T-helper 22 cell (primary cell): ENCODE measurements around the gene CCDC74A.
"Not testable (repeated sequence)": the region's sequence is repeated elsewhere in the genome, so short reads cannot be mapped to it uniquely, and the experiment has no call there.

ENCODE experiments used
- DNase-seq: peaks from one replicate; pipeline ENCODE4 v3.0.0-alpha.2; 2020; ENCODE audit warnings: low read depth

CCDC74A gene

GRCh38 chr2:131527131-131528001 lies at the start of gene CCDC74A:
Gene CCDC74A (plus strand): TSS chr2:131527888. CDS start chr2:131527971, 83 bp downstream.
- peak; percentile 72 for DNase-seq

- not testable (repeated sequence) for DNase-seq
Observed at GRCh38 chr2:131478074-131478849, 49.4 kb upstream of the CCDC74A start.

DNA sequence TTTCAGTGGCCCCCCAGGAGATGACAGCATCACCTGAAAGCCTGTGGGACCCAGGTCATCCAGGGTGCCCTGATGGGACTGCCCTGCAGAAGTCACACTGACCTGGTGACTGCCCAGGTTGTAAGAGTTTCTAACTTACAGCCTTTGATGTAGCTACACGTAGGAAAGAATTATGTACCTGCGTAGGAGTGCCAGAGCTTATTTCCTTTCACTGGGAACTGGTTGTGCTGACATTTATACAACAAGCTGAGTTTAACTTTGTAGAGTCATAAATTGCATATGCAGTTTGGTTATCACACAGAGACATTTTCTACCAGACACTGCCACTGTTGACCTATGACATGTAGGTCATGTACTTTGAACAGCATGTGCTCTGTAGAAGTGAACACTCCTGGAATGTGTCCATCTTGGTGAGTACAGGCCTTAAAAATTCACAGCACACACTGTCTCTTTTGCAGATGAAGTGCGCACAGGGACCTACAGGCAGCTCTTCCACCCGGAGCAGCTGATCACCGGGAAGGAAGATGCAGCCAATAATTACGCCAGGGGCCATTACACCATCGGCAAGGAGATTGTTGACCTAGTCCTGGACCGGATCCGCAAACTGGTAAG lies 48.7 kb upstream of the CCDC74A start:
- not testable (repeated sequence) for DNase-seq

DNA sequence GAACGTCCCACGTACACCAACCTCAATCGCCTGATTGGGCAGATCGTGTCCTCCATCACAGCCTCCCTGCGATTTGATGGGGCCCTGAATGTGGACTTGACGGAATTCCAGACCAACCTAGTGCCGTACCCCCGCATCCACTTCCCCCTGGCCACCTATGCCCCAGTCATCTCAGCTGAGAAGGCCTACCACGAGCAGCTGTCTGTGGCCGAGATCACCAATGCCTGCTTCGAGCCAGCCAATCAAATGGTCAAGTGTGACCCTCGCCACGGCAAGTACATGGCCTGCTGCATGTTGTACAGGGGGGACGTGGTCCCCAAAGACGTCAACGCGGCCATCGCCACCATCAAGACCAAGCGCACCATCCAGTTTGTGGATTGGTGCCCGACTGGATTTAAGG lies 47.3 kb upstream of the CCDC74A start:
- not testable (repeated sequence) for DNase-seq

DNA sequence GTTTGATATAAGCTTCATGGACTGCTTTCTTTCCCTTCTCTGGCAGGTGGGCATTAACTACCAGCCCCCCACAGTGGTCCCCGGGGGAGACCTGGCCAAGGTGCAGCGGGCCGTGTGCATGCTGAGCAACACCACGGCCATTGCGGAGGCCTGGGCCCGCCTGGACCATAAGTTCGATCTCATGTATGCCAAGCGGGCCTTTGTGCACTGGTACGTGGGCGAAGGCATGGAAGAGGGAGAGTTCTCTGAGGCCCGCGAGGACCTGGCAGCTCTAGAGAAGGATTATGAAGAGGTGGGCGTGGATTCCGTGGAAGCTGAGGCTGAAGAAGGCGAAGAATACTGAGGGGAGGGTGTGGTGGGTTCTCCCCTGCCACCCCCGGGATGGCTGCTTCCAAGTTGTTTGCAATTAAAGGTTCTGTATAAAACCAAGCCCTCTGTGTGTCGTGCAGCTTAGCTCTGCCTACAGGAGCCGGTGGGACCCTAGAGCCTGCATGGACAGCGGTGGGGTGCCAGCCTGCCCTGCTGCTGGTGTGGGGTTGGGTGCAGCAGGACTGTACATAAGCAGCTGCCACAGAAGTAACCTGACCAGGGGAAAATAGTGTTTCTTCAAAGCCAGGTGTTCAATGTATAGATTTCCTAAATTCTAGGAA lies 45.1 kb upstream of the CCDC74A start:
- DNase-seq, result not testable (repeated sequence)

GRCh38 chr2:131483981-131484820 lies 43.5 kb upstream of the CCDC74A start:
- not testable (repeated sequence) for DNase-seq

- DNase-seq, result not testable (repeated sequence)
Observed at GRCh38 chr2:131484906-131485460, 42.7 kb upstream of the CCDC74A start.

- not testable (repeated sequence) for DNase-seq
Observed at GRCh38 chr2:131486201-131486902, 41.3 kb upstream of the CCDC74A start.

GRCh38 chr2:131488306-131489205 lies 39.1 kb upstream of the CCDC74A start:
- DNase-seq, result no peak

DNA sequence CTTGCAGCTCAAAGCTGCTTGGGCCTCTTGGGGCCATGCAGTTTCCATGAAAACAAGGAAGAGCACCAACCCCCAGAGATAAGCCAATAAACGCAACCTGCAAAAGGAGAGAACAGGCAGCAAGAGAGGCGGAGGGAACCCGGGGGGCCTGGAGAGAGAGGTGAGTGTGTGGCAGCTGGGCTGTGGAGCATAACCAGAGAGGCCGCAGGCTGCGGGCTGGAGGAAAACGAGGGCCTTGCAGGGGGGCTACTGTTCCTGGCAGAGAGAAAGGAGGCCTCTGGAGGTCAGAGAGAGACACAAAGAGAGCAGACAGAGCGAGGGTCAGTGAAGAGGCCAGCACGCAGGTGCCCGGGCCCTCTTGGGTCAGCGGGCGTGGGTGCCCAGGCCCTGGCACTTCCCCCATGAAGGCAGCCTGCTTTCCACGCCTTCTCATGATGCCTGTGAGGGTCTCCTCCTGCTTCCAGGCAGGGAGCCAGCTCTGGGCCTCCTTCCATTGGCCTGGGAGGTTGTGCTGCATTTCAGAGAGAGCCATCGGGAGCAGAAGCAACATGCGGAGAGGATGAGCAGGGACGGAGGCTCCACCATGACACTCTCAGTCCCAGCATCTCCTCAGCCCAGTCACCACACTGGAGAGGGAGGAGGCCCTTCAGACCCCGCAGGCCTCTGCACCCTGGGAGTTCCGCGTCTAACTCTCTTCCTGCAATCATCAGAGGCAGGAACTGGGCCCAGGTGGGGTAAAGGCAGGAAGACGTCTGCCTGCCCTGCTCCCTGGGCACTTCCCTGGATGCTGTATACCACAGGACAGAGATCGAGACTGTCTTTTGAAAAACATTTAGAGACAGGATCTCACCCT lies 36.8 kb upstream of the CCDC74A start:
- DNase-seq, result not testable (repeated sequence)

DNA sequence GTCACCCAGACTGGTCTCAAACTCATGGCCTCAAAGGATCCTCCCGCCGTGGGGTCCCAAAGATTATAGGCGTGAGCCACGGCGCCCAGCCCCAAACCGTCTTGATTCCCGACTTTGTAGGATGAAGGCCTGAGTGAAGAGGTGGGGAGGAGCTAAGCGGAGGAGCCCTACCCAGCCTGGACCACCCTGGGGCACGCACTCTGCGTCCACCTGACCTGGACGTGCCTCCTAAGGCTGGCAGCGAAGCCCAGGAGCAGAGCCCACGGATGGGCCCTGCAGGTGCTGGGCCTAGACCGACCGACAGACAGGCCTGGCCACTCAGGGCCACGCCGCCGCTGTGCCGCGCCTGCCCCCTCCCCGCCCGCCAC lies 36.2 kb upstream of the CCDC74A start:
- DNase-seq, result not testable (repeated sequence)

DNA sequence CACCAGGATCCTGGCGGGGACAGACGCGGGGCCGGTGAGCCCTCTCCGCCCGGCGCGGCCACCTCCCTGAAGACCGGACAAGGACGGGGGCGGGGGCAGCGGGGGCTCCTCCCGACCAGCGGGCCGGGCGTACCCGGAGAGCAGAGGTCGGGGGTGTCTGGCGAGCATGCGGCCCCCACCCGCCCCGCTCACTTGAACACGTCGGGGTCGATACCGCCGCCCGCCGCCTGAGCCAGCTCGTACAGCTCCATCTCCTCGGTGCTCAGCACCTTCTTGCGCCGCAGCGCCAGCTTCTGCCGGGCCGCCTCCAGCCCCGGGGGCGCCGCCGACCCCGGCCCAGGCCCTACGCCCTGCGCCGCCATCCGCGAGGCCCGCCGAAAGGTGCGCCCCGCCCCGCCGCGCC lies 35.7 kb upstream of the CCDC74A start, which contains the start of gene MZT2A:
MZT2A (minus strand) TSS at position 383 of the 403 bp plus-strand sequence; CDS start at position 362, 21 bp downstream.
- not testable (repeated sequence) for DNase-seq

DNA sequence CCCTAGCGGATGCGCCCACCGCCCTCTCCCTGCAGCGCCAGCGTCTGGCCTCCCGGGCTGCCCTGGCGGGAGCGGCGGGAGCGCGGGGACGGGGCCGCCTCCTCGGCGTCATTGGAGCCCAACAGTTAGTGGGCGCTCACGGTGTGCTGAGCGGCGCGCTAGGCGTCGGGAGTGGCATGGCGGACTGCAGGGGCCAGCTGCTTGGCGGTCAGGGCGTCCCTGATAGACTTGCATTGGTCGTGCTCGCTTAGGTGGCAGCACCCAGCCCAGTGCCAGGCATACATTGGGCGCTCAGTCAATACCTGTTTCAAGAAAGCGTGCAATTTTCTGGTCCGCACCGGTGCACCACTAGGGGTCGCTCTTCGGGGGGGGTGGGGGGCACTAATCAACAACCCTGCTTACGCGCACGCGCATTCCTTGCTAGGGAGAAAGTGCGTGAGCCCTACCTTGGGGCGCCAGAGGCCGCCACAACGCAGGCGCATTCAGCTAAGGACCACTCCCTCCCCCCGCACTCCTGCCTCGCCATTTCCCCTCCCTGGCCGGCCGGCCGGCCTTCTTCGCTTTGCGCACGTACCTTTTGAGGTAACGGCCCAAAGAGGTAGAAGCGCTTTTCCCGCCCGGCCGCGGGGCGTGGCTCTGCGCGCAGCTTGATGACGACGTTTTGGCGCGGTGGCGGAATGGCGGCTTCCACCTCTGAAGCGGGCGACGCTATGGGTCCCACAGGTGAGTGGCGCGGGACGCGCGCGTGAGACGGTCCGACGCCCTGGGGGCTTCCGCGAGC lies 35.1 kb upstream of the CCDC74A start:
- DNase-seq, result peak; percentile 85

- DNase-seq, result no peak
Observed at GRCh38 chr2:131493199-131493968, 34.3 kb upstream of the CCDC74A start.

- not testable (repeated sequence) for DNase-seq
Observed at GRCh38 chr2:131495506-131495905, 32.2 kb upstream of the CCDC74A start.

DNA sequence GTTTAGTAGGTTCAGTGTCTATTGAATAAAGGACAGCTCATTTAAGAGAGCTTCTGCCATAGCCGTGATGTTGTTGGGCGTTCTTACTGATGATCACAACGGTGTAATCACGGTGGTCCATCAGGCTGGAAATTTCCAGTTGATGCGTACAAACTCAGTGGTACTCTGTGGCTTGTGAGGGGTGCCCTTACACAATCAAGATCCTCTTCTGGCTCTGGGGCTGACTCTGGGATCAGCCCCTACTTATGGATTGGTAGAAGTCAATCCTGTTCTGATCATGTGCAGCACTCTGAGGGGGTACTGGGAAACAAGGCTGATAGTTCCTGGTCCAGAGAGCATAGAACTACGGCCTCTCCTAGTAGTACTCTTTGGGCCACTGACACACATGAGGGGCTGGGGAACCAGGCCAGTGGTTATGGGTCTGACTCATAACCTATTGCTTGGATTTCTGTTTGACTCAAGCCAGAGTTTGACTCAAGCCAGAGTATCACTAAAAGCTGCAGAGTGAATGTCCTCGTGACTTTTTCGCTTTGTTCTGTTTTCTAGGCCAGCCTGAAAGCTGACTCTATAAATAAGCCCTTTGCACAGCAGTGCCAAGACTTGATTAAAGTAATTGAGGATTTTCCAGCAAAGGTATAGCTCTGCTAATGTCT lies 29.2 kb upstream of the CCDC74A start:
- not testable (repeated sequence) for DNase-seq
